Skeletal muscle tissue (tissue), 4 donors: ENCODE results near the gene AACS. TPM values are rescaled to one million over a fixed set of nuclear protein-coding genes. Genes with fewer than 3 reads are reported as not detected.
A peak's percentile ranks its signal among the peaks of the same experiment; 100 is the strongest.

Experiments
- H3K27ac ChIP-seq: one replicate; pipeline ENCODE4 v1.7.0; 2013; ENCODE audit warnings: mild to moderate bottlenecking, low read depth, low read length, inconsistent platforms
- H3K27me3 ChIP-seq, 3 donors: one replicate each; pipeline ENCODE4 v1.7.0; 2013; ENCODE audit warnings: low read length in 3 of 3; ENCODE audit not compliant: control insufficient read depth in 3 of 3, insufficient read depth in 3 of 3
- H3K36me3 ChIP-seq, 3 donors: one replicate each; pipeline ENCODE4 v1.7.0; 2013; ENCODE audit warnings: low read length in 3 of 3; ENCODE audit not compliant: control insufficient read depth in 3 of 3, insufficient read depth in 3 of 3
- H3K4me1 ChIP-seq, 3 donors: one replicate each; pipeline ENCODE4 v1.7.0; 2013; ENCODE audit warnings: low read length in 3 of 3, mild to moderate bottlenecking in 3 of 3; ENCODE audit not compliant: control insufficient read depth in 3 of 3, insufficient read depth in 3 of 3
- H3K4me3 ChIP-seq, 3 donors: one replicate each; pipeline ENCODE4 v1.7.0; 2013; ENCODE audit warnings: low read length in 3 of 3
- H3K9ac ChIP-seq, 3 donors: one replicate each; pipeline ENCODE4 v1.7.0; 2013; ENCODE audit warnings: low read length in 3 of 3, mild to moderate bottlenecking in 3 of 3, moderate library complexity in 2 of 3, low read depth in 1 of 3
- H3K9me3 ChIP-seq, 3 donors: one replicate each; pipeline ENCODE4 v1.7.0; 2013; ENCODE audit warnings: low read length in 3 of 3; ENCODE audit not compliant: control insufficient read depth in 3 of 3
- total RNA-seq: library from RNA; depleted of rRNA; stranded (reverse); fragments of >200 nt; gene quantifications from one replicate; pipeline ENCODE4 v1.2.3, GENCODE V29; 2014
- donor health status: Osteomylitis.

Gene AACS
- total RNA-seq, 1 donor from 2014 or later = 19.3 TPM

- H3K27ac ChIP-seq = peak overlapping the region; percentile 1
- H3K4me3 ChIP-seq = peak overlapping the region in 2 of 3 donors; percentile 15 to 41
- peak overlapping the region in 1 of 3 donors; percentile 68 for H3K9ac ChIP-seq
- H3K9me3 ChIP-seq = no peaks in the 10 kb centered on the region
- H3K36me3 ChIP-seq = peaks cover 5 to 8% (median 5%) of the 10 kb centered on the region in 3 donors
- no peaks in the 10 kb centered on the region for H3K27me3 ChIP-seq
- peaks cover 4 to 23% (median 20%) of the 10 kb centered on the region in 3 donors for H3K4me1 ChIP-seq
Measured at GRCh38 chr12:125129179-125129571, 63.9 kb downstream of the AACS start.

GRCh38 chr12:125129591-125130255, 64.5 kb downstream of the AACS start:
- Histone ChIP-seq H3K4me1 (peaks cover 4 to 23% (median 20%) of the 10 kb centered on the region in 3 donors), H3K9me3 (no peaks in the 10 kb centered on the region), H3K36me3 (peaks cover 2 to 8% (median 4%) of the 10 kb centered on the region in 3 donors), H3K27me3 (no peaks in the 10 kb centered on the region), H3K27ac (peak overlapping the region; percentile 1), H3K9ac (peak overlapping the region in 2 of 3 donors; percentile 12 to 68), H3K4me3 (peak overlapping the region in 2 of 3 donors; percentile 15 to 41)

- H3K27me3 ChIP-seq = no peaks in the 10 kb centered on the region
Measured at GRCh38 chr12:125131958-125132357, 66.7 kb downstream of the AACS start.

GRCh38 chr12:125132698-125133400, 67.6 kb downstream of the AACS start:
- H3K27ac ChIP-seq = no peak overlapping the region
- H3K4me3 ChIP-seq = no peak overlapping the region
- H3K9me3 ChIP-seq = no peaks in the 10 kb centered on the region
- H3K27me3 ChIP-seq = no peaks in the 10 kb centered on the region
- H3K4me1 ChIP-seq = peaks cover 4 to 20% (median 20%) of the 10 kb centered on the region in 3 donors
- peaks cover 0 to 6% (median 2%) of the 10 kb centered on the region in 3 donors for H3K36me3 ChIP-seq
- H3K9ac ChIP-seq = no peak overlapping the region

More at GRCh38 chr12:125131958-125132357, 66.7 kb downstream of the AACS start:
- H3K27ac ChIP-seq = no peak overlapping the region
- H3K36me3 ChIP-seq = peaks cover 0 to 6% (median 2%) of the 10 kb centered on the region in 3 donors
- H3K9me3 ChIP-seq = no peaks in the 10 kb centered on the region
- H3K9ac ChIP-seq = no peak overlapping the region
- no peak overlapping the region for H3K4me3 ChIP-seq
- H3K4me1 ChIP-seq = peaks cover 4 to 23% (median 20%) of the 10 kb centered on the region in 3 donors

GRCh38 chr12:125133616-125134015, 68.4 kb downstream of the AACS start:
- H3K4me1 ChIP-seq = peaks cover 4 to 16% (median 16%) of the 10 kb centered on the region in 3 donors
- no peaks in the 10 kb centered on the region for H3K9me3 ChIP-seq
- H3K27ac ChIP-seq = no peak overlapping the region
- H3K9ac ChIP-seq = no peak overlapping the region
- H3K36me3 ChIP-seq = peaks cover 0 to 6% (median 2%) of the 10 kb centered on the region in 3 donors
- no peaks in the 10 kb centered on the region for H3K27me3 ChIP-seq
- no peak overlapping the region for H3K4me3 ChIP-seq

- H3K4me1 ChIP-seq = peaks cover 4 to 7% (median 7%) of the 10 kb centered on the region in 3 donors
- peaks cover 0 to 6% (median 0%) of the 10 kb centered on the region in 3 donors for H3K36me3 ChIP-seq
- H3K27ac ChIP-seq = no peak overlapping the region
- no peak overlapping the region for H3K9ac ChIP-seq
- H3K4me3 ChIP-seq = no peak overlapping the region
- H3K27me3 ChIP-seq = no peaks in the 10 kb centered on the region
- H3K9me3 ChIP-seq = no peaks in the 10 kb centered on the region
Measured at GRCh38 chr12:125134576-125134975, 69.3 kb downstream of the AACS start.

- H3K36me3 ChIP-seq = peaks cover 0 to 3% (median 0%) of the 10 kb centered on the region in 3 donors
- no peaks in the 10 kb centered on the region for H3K27me3 ChIP-seq
- H3K27ac ChIP-seq = no peak overlapping the region
- no peak overlapping the region for H3K9ac ChIP-seq
- no peaks in the 10 kb centered on the region for H3K4me1 ChIP-seq
- H3K9me3 ChIP-seq = no peaks in the 10 kb centered on the region
- no peak overlapping the region for H3K4me3 ChIP-seq
Measured at GRCh38 chr12:125135906-125136305, 70.7 kb downstream of the AACS start.

GRCh38 chr12:125136702-125137101, 71.5 kb downstream of the AACS start:
- H3K9ac ChIP-seq = no peak overlapping the region
- H3K36me3 ChIP-seq = peaks cover 0 to 3% (median 0%) of the 10 kb centered on the region in 3 donors
- no peaks in the 10 kb centered on the region for H3K9me3 ChIP-seq
- no peaks in the 10 kb centered on the region for H3K4me1 ChIP-seq
- H3K4me3 ChIP-seq = no peak overlapping the region
- no peaks in the 10 kb centered on the region for H3K27me3 ChIP-seq
- no peak overlapping the region for H3K27ac ChIP-seq

GRCh38 chr12:125137766-125138344, 72.6 kb downstream of the AACS start:
- Histone ChIP-seq H3K36me3 (peaks cover 0 to 3% (median 0%) of the 10 kb centered on the region in 3 donors), H3K27ac (no peak overlapping the region), H3K9ac (no peak overlapping the region), H3K27me3 (no peaks in the 10 kb centered on the region), H3K9me3 (no peaks in the 10 kb centered on the region), H3K4me1 (no peaks in the 10 kb centered on the region), H3K4me3 (no peak overlapping the region)
